Measurements from ENCODE around the gene PLXNC1.
A peak's percentile ranks its signal among the peaks of the same experiment; 100 is the strongest.

The PLXNC1 gene

DNA sequence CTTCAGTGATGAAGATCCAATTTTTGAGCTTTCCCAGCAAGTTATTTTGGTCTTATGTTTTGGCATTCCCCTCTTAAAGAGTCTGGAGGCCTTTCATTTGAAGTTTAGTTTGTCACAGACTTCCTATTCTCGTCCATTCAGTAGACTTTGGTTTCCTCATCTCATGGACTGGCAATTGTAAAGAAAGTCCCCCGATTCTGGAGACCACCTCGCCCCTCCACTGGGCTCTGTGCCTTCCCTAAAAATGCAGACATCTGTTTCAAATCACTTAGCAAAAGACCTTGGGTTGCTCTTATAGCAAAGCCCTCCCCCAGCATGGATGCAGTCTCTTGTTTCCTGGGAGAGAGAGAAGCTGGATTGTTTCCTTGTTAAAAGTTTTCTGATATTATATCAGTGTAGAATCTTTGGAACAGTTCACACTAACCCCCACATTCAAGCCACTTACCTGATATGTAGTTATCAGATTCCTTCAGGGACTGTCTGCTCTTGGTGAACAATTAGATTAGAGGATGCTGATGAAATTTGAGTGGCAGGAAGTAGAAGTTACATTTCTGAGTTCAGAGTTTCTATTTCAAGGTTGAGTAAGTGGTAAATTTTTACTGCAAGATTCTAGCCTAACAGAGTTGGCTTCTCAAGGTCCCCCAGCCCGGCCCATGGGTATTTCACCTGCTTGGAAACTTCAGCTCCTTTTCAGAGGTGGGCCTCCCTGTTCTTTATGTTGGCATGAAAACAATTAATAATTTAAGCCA is 56.3 kb downstream of the PLXNC1 start:
- peak; percentile 18 for DNase-seq (ENCODE audit: low spot score)

DNA sequence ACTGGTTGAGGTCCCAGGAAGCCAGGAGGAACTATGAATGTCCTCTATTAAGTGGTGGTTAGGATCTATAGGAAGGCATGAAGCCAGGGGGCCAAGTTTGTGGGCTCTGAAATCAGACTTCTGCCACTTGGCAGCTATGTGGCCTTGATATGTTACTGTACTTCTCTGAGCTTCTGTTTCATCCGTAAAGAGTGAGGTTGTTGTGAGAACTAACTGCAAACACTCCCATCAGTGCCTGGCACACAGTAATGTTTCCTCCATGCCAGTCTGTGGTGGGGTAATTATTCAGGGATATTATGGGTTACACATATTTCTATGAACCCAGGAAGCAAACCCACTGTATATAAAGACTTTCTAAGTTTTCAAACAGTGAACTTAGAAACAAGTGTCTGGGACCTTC is 57.4 kb downstream of the PLXNC1 start:
- DNase-seq (ENCODE audit: low spot score), result peak; percentile 17

GRCh38 chr12:94206886-94207285 is 58.5 kb downstream of the PLXNC1 start:
- no peak for DNase-seq (ENCODE audit: low spot score)

DNA sequence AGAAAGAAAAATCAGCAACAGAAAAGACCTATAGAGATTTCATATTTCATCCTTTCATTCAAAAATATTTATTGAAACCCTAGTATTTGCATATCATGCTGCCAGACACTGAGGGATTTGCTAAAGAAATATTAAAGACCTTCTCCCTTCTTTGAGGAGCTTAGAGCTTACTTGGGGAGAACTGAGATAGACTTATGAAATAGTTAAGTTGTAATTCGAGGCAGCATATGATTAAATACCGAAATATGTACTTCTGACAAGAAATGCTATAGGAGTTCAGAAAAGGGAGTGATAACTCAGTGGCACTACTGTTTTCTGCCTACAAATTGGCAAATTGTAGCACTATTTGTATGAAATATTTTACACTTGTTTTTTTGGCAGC is 59.1 kb downstream of the PLXNC1 start:
- no peak for DNase-seq (ENCODE audit: low spot score)

DNA sequence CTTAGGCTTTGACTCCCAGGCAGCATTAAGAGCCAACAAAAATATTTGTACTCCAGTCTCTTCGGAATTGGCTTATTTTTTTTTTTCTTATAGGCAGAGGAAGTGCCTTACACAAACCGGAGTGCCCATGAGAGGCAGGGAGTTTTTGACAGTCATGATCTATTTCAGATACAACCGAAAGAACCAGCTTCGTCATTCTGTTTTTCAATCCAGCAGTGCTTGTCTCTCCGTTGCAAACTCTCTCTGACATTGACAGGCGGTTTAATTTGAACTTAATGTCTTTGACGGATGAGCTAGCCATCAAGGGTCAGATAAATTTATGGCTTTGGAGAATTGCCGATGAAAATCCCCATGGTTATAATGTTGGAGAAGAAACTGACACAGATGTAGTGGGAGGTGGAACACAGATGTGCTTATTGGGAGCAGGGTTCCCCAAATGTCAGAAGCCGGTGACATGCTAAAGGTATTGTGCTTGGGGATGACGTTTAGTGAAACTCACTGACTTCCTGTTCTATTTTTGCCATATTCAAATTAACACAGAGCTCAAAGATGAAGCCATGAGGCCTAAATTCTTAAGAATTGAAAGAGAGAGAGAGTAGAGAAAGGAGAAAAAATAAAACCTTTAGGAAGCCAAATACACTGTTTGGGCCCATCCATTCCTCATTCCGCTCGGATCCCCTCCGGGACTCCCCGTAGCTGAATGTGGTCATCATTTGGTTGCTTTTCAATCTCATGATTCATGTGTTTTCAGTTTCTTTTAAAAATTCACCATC is 59.7 kb downstream of the PLXNC1 start:
- peak; percentile 23 for DNase-seq (ENCODE audit: low spot score)

GRCh38 chr12:94208622-94208966 is 60.2 kb downstream of the PLXNC1 start:
- peak; percentile 24 for DNase-seq (ENCODE audit: low spot score)

DNA sequence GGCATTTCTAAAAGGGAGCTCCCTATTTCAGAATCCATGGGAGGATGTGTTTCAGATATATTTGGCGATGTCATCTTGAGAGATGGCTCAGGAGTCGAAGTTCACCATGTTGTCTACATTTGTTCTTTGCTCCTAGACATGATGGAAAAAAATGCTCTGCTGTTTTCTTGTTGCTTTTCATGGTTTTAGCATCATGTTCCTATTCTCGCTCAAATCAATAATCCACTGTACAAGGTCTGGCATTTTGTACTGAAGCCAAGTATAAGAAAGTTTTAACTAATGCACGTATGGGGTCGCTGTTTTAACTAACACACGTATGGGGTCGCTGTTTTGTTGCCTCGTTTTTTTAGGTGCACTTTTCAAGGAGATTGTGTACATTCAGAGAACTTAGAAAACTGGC is 60.9 kb downstream of the PLXNC1 start:
- DNase-seq (ENCODE audit: low spot score), result no peak

- peak; percentile 6 for DNase-seq (ENCODE audit: low spot score)
Observed at GRCh38 chr12:94211021-94211420, 62.6 kb downstream of the PLXNC1 start.

DNA sequence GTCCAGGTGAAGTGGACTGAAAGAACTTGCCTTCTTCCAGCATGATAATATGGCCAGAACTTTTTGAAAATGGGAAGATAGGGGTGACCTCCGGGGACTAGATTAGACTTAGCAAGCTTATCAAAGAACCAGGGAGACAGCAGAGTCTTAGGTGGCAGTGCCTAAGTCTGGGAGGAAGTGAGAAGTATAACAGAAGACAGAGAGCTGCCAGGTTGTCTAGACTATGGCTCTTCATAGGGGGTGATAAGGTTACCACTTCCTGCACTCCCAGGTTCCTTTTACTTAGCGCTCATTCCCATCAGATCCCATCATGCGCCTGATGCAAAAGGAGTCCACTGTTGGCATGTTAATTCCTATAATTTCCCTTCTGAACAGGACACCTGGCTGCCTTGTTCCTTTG is 69.9 kb downstream of the PLXNC1 start:
- no peak for DNase-seq (ENCODE audit: low spot score)

- DNase-seq (ENCODE audit: low spot score), result no peak
Observed at GRCh38 chr12:94219622-94220302, 71.4 kb downstream of the PLXNC1 start.

DNA sequence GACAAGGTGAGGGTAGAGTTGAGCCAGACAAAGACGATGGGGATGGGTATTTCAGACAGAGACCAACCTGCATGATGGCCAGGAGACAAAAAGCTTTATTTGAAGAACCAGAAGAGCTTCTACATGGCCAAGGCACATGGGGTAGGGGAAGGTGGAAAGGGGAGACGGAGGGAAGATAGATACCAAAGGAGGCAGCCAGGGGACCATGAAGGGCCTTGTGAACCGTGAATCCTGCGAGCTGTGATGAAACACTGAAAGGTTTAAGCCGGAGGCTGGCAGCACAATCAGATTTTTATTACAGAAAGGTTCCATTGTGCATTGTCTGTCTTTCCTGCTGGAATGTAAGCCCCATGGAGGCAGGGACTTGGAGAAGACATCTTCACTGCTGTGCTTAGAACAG is 72.4 kb downstream of the PLXNC1 start:
- DNase-seq (ENCODE audit: low spot score), result no peak

DNA sequence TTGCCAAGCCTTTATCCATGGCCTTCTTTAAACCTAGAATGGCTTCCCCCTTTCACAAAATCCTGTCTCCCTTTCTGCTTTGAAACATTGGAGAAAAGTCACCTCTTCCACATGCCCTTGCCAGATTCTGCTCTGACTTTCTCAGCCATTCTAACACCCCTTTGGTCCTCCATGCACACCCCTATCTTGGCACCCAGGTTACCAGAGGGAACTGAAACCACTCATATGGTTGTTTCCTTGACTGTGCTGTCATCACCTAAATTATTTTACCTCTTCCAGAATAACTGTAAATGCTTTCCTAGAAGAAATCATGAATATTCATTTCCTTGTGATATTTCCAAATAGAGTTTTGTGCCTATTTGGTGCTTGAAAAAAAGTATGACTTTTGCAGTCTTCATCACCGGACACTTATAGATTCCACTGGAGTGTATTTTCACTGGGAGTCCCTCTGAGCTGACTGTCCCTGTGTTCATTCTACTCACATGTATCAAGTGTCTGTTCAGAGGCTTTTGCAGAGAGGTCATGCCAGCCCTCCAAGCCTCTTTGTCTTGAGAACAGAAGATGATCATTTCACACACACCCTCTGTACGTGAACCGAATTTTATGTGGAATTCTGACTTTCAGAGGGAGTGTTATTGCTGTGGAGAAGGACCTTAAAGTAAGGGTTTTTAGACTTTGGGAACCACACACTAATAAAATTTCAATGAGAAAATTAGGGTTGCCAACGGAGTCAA is 74.1 kb downstream of the PLXNC1 start:
- DNase-seq (ENCODE audit: low spot score), result no peak

- no peak for DNase-seq (ENCODE audit: low spot score)
Observed at GRCh38 chr12:94223842-94224241, 75.5 kb downstream of the PLXNC1 start.

DNA sequence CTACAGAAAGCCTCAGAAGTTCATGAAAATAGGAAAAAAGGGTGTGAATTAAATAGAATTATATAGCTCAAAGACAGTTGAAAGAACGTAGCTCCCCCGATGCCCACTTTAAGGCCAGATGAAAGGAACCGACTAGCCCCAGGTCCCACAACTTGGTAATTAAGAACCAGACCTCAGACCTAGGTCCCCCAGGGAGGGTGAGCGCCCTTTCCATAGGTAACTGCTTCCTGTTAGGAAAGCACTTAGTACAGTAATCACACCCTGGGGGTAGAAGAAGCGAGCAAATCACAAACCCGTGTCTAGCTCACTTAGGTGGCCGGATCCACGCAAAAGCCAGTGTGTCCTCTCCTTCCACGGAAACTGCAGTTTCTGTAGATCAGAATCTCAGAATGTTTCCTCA is 77.1 kb downstream of the PLXNC1 start:
- DNase-seq (ENCODE audit: low spot score), result no peak

GRCh38 chr12:94225947-94226630 is 77.7 kb downstream of the PLXNC1 start:
- DNase-seq (ENCODE audit: low spot score), result no peak

DNA sequence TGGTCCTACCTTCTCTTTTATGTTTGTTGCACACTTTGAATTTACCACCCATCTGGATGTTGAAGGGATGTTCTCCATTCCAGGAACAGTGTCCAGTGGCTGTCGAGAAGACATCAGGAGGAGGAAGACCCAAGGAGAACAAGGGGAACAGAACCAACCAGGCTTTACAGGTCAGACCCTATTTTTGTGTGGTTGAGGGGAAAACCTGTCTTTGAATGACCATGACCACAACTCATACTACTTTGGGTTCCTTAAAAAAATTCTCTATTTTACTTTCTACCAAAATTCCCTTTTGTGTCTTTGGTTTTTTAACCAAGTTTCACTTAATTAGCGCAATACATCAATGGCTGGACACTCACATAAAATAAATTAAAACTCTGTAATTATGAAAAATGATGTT is 78.7 kb downstream of the PLXNC1 start:
- no peak for DNase-seq (ENCODE audit: low spot score)

DNA sequence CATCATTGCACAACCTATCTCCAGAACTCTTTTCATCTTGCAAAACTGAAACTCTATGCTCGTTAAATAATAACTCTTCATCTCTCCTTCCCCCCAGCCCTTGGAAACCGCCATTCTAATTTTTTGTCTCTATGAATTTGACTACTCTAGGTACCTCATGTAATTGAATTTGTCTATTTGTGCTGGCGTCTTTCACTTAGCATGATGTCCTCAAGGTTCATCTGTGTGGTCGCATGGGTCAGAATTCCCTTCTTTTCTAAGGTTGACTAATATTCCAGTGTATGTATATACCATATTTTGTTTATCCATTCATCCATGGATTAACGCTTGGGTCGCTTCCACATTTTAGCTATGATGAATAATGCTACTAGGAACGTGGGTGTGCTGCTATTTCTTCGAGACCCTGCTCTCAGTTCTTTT is 80.1 kb downstream of the PLXNC1 start:
- DNase-seq (ENCODE audit: low spot score), result no peak

- DNase-seq (ENCODE audit: low spot score), result no peak
Observed at GRCh38 chr12:94229902-94230301, 81.5 kb downstream of the PLXNC1 start.

- DNase-seq (ENCODE audit: low spot score), result no peak
Observed at GRCh38 chr12:94230357-94230905, 82.1 kb downstream of the PLXNC1 start.

GRCh38 chr12:94231709-94232108 is 83.3 kb downstream of the PLXNC1 start:
- no peak for DNase-seq (ENCODE audit: low spot score)

DNA sequence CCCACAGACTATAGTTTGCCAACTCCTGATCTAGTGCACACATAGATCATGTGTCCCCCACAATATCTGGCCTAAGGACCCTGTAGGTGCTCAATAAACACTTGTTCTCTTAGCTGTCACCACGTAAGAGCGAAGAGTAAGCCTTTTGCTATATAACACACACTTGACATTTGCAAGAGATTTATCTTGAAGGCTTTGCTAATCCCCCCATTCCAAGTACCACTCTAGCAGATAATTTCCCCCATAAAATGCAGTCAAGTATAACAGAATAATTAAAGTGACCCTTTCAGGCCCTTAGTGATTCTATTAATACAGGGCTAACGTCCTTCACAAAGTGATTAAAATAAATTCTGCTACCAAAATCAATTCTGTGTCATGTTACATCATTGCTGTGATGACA is 87.5 kb downstream of the PLXNC1 start:
- DNase-seq (ENCODE audit: low spot score), result no peak
